Erythroblast (primary cell): Measurements from ENCODE around the gene MKKS.

ENCODE experiments used
- DNase-seq, 2 experiments: peaks; one replicate each; lab custom pipeline; 2025; lab: John Stamatoyannopoulos, UW
- GATA1 ChIP-seq: IDR thresholded peaks from 2 replicates; pipeline ENCODE4 v1.6.1; 2011; ENCODE audit warnings: low read depth, mild to moderate bottlenecking, control low read depth, low read length, moderate library complexity
- POLR2A ChIP-seq: IDR thresholded peaks from 2 replicates; pipeline ENCODE4 v1.6.1; 2011; ENCODE audit warnings: mild to moderate bottlenecking, low read length

Gene MKKS

DNA sequence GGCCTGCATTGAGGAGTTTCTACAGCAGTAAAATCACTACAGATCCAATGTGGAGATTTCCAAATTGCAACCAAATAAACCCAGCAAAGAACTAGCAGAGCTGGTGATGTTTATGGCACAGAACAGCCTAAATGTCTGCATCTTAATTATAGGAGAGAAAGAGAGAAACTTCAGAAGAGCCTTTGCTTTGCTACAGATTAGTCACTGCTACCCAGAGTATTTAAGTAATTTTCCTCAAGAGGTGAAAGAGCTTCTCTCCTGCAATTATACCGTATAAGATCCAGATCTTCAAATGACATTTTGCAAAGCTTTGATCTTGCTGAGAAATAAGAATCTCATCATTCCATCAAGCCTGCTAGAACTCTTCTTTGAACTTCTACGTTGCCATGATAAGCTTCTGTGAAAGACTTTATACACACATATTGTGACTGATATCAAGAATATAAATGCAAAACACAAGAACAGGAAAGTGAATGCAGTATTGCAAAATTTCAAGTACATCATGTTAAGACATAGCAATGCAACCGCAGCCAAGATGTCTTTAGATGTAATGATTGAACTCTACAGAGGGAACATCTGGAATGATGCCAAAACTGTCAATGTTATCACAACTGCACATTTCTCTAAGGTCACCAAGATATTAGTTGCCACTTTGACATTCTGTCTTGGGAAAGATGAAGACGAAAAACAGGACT lies 48.0 kb downstream of the MKKS start:
- peak; percentile 15 to 33 for DNase-seq
- TF ChIP-seq POLR2A (no peak), GATA1 (no peak)

DNA sequence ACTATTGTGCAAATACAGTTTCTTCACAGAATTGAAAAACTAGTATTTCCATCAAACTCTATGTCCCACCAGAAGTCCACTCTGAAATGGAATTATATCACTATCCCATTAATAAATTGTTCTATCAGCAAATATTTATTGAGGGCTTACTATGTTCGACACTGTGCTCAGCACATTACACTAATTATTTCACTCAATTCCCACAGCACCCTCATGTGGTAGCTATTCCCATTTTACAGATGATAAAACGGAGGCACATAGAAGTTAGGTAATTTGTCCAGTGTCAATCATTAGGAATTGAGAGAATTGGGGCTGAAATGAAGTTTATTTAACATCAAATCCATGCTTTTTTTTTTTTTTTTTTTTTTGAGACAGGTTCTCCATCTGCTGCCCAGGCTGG lies 52.5 kb downstream of the MKKS start:
- no peak for TF ChIP-seq GATA1
- TF ChIP-seq POLR2A, result no peak
- no peak for DNase-seq

DNA sequence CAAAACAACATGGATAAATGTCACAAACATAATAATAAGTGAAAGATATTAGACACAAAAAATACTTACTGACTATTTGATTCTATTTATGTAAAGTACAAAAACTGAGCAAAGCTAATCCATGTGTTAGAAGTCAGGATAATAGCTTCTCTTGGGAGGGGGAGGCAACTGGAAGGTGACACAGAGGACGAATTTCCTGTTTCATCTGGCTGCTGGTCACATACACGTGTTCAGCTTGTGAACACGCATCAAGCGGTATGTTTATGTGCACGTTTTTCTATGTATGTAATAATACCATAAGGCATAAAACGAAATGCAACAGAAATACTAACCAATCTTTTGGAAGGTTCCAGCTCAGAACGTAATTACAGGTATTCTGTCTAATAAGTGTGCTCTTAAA lies 54.3 kb downstream of the MKKS start:
- DNase-seq, result no peak

DNA sequence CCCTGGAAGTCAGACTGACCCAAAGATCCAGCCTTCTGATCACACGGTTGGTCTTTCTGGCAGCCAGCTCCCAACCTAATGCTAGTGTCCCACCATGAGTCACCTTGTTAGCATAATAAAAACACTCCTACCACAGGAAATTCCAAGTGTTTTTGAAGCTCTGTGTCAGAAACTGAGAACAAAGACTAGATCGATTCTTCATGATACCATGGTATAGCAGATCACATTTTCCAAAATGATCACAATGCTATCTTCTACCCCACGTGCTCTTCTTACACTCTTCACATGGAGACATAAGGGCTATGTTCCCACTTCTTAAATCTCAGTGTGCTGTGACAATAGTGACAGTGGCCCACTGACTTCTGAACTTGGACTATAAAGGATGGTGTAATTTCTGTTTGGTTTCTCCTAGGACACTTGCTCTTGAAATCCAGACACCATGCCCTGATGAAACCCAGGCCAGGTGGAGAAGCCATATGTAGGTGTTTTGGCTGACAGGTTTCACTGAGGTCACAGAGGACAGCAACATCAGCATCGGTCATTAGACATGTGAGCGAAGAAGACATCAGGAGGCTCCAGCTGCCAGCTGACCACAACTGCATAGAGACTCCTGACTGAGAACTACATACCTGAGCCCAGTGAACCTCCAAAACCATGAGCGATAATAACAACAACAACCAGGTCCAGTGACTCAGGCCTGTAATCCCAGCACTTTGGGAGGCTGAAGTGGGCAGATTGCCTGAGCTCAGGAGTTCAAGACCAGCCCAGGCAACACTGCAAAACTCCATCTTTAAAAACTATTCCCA lies 57.5 kb downstream of the MKKS start:
- no peak for DNase-seq
- no peak for TF ChIP-seq POLR2A
- no peak for TF ChIP-seq GATA1

More for the DNA sequence above, 54.3 kb downstream of the MKKS start:
- TF ChIP-seq POLR2A (no peak), GATA1 (no peak)

DNA sequence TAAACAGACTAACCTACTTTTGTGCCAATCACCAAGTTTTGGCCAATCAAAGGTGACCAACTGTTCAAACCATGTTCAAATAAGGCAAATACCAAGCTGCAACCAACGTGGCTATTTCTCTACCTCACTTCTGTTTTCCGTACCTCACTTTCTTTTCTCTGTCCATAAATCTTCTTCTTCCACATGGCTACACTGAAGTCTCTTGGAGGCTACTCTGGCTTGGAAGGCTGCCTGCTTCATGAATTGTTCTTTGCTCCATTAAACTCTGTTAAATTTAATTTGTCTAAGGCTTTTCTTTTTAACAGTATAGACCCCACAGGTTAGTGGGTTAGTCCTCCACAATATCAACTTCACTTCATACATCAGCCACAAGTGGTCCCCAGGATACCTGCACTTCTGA lies 58.8 kb downstream of the MKKS start:
- no peak for TF ChIP-seq POLR2A
- TF ChIP-seq GATA1, result no peak
- no peak for DNase-seq

DNA sequence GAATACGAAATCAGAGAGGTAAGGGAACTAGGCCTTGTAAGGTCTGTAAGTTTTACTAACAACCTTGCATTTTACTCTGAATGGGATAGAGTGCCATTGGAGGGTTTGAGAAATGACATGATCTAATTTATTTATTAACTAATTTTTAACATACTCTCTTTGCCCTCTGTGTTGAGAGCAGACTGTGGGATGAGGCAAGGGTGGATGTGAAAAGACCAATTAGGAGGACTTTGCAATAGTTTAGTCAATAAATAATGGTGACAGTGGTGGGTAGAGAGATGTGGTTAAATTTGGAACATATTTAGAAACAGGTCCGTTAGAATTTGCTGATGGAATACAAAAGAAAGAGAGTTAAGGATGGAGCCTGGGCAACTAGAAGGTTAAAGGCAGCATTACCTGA lies 60.0 kb downstream of the MKKS start:
- DNase-seq, result no peak
- no peak for TF ChIP-seq GATA1
- TF ChIP-seq POLR2A, result no peak

DNA sequence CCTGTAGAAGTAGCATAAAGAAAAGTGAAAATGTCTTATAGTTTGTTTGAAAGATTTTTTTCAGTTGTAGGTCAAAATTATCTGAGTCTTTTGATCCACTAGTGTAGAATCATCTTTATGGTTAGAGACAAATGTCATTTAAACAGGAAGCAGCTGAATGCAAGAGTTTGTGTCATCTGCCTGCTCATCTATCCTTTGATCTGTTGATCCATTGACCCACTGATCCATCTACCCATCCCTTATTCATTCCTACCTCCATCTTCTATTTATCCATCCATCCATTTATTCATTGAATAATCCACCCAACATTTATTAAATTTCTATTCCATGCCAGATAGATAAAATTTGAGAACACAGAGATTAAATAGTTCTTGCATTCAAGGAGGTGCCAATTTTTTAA lies 62.6 kb downstream of the MKKS start:
- TF ChIP-seq GATA1, result no peak
- no peak for TF ChIP-seq POLR2A
- DNase-seq, result no peak

DNA sequence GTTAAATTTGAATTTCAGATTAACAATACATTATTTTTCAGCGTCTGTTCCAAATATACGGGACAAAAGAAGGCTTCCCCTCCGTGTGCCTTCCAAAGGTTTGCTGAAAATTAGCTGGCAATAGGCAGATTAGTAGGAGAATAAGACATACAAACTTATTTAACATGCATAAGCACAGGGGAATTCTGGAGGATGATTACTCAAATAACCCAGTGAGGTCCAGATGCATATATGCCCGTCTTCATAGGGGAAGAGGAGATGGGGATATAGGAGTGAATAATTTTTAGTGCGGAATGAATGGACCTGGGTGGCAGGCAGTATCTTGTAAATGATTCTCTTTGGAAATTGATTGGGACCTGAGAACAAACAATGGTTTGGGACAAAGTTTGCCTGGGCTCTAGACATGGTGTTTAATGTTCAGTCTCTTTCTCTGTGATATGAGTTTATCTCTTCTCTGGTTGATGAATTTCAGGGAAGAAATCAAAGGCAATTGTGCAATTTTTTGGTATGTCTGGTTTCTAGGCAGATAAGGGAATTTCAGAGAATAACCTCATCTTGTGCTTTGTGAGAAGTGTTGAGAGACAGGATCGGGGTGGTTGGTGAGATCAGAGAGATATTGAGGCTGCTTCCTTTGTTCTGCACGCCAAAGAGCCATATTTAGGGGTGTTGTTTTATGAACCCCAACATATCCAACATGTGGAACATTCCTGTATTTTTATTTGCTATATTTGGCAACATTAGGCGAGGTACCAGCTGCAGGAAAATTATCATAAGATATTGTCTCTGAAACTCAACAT lies 63.7 kb downstream of the MKKS start:
- DNase-seq, result no peak
- TF ChIP-seq GATA1 (no peak), POLR2A (no peak)

DNA sequence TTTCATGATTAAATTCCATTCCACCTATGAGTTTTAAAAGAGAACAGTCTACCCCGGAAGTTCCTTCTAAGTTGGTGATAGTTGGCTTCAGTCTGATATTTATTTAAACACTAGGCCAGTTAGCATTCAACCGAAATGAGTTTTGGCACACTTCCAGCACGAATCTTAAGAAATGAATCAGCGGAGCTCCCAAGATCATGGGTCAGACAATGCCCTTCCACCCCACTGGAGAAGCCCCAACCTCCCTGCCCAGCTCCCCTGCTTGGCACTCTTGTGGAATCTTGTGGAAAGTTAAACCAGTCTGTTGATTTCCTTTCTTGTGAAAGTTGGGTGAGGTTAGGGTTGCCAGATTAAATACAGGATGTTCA lies 64.3 kb downstream of the MKKS start:
- TF ChIP-seq POLR2A, result no peak
- no peak for TF ChIP-seq GATA1
- DNase-seq, result no peak

DNA sequence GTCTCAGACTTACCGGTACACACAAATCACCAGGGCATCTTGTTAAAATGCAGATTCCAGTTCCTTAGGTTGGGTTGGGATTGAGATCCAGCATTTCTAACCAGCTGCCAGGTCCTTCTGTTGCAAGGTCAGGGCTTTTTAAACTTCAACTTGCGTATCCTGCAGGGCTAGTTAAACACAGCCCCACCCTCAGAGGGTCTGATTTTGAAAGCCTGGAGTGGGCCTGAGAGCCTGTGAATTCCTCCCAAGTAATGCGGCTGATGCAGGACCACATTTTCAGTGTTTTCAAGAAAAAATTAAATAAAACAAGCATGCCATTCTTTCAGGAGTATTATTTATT lies 65.3 kb downstream of the MKKS start:
- TF ChIP-seq GATA1 (no peak), POLR2A (no peak)
- DNase-seq, result no peak

DNA sequence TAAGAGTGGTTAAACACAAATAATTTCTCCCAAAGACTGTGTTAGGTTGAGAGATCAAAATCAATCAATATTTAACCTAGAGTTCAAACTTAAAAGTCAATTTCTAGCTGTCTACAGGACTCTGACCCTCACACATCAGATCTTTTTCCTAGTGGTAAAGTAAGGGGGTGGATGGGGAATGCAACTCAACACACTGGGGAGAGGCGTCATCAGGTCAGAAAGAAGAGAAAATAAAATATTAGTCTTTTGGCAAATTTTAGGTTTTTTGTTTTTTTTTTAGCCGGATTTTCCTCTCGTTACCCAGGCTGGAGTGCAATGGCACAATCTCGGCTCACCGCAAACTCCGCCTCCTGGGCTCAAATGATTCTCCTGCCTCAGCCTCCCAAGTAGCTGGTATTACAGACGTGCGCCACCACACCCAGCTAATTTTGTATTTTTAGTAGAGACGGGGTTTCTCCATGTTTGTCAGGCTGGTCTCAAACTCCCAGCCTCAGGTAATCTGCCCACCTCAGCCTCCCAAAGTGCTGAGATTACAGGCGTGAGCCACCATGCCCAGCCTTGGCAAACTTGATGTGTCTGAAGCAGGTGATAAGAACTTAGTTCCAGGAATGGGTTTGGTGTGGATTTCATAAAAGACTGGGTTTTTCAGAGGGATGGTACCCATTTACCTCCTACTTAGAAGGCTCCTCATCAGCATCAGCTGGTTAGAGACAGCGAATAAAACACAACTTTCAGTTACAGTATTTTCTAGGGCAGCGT lies 65.9 kb downstream of the MKKS start:
- TF ChIP-seq GATA1 (no peak), POLR2A (no peak)
- no peak for DNase-seq

DNA sequence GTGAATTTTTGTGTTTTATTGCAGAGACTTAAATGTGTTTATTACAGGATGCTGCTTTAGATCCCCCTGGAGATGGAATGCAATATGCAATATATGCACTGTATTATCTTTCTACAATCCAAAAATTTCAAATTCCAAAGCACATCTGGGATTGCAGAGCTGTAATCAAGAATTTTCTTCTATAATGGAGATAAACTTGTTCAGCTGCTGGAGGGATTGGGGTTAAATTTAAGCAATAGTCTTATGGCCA lies 66.4 kb downstream of the MKKS start:
- no peak for DNase-seq
- TF ChIP-seq POLR2A (no peak), GATA1 (no peak)

DNA sequence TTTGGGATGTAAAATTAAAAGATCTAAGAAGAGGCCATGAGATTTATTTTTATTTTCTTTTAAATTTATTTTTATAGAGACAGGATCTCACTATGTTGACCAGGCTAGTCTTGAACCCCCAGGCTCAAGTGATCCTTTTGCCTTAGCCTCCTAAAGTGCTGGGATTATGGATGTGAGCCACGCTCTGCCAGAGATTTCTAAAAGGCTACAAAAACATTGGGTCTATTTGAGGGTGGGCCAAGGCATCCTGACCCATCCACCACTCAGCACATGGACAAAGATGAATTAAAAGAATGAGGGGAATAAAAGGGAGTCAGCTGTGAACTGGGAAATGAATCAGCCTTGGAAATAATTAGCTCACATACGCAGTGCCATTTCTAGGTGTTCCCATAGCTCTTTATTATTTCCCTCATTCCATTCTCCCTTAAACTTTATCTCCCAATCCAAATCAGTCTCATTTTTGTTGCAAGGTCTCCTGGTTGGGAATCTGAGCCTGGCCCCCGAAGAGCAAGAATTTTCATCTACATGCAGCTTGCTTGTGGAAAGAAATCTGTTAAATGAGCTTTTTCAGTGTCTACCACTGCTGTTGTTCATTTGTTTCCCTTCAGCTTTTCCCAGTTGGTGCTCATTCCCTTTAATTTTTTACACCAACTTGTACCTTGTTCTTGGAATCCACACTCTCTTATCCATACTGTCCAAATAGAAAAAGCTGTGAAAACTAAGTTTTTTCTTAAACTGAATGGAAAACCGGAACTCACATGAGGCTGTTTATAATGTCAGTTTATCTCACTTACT lies 66.9 kb downstream of the MKKS start:
- TF ChIP-seq GATA1, result no peak
- no peak for DNase-seq

DNA sequence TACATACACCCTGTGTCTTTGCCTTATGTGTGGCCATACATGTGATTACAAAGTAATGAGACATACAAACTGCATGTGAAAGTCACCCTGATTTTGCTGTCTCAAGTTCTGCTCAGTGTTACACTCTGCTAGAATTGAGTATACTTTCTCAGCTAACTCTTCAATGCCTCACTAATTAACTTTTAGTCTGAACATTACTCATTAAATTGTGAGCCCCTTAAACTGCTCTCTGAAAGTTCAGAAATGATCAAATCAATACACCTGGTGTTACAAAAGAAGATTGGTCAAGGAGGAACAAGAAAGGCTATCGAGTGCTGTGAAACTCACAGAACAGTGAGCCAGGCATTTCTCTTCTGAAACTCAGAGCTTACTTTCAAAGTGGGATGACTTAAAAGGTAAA lies 71.3 kb downstream of the MKKS start:
- no peak for TF ChIP-seq POLR2A
- no peak for TF ChIP-seq GATA1
- DNase-seq, result no peak
